ENCODE measurements around the gene TSPAN14.

DNA sequence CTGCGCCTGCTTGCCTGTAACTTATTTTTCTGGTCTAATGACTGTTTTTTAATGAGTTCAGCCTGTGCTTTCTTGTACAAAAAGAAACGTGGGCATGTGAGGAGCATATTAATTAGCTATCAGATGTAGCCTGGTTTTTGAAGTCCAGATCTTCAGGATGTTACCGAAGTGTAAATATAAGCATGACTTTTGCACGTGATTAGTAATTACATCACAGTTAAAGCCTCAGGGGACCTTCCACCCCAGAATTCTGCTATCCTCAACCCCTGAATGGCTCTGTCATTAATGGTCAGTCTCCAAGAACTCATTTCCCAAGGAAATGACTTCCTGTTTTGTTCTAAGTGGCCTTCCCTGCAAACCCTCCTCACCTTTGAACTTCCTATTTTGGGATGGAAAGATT, 47.9 kb upstream of the TSPAN14 start:
- TF ChIP-seq, protein P1, sequence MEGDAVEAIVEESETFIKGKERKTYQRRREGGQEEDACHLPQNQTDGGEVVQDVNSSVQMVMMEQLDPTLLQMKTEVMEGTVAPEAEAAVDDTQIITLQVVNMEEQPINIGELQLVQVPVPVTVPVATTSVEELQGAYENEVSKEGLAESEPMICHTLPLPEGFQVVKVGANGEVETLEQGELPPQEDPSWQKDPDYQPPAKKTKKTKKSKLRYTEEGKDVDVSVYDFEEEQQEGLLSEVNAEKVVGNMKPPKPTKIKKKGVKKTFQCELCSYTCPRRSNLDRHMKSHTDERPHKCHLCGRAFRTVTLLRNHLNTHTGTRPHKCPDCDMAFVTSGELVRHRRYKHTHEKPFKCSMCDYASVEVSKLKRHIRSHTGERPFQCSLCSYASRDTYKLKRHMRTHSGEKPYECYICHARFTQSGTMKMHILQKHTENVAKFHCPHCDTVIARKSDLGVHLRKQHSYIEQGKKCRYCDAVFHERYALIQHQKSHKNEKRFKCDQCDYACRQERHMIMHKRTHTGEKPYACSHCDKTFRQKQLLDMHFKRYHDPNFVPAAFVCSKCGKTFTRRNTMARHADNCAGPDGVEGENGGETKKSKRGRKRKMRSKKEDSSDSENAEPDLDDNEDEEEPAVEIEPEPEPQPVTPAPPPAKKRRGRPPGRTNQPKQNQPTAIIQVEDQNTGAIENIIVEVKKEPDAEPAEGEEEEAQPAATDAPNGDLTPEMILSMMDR (IDR thresholded peaks at IDR 0.05): no peak
- no peak for TF ChIP-seq POLR2A (IDR thresholded peaks at IDR 0.05)

Data from lower leg skin (tissue), 3 donors.